NCI-H128 (cell line): Measurements from ENCODE around the gene PLK3.
"Not testable (repeated sequence)": the region's sequence is repeated elsewhere in the genome, so short reads cannot be mapped to it uniquely, and the experiment has no call there.

Experiments used
- DNase-seq: peaks from one replicate; lab custom pipeline; 2025; ENCODE audit not compliant: unreplicated experiment; lab: John Stamatoyannopoulos, UW

The PLK3 gene

GRCh38 chr1:44786841-44787426 is 13.2 kb upstream of the PLK3 start:
- no peak for DNase-seq

DNA sequence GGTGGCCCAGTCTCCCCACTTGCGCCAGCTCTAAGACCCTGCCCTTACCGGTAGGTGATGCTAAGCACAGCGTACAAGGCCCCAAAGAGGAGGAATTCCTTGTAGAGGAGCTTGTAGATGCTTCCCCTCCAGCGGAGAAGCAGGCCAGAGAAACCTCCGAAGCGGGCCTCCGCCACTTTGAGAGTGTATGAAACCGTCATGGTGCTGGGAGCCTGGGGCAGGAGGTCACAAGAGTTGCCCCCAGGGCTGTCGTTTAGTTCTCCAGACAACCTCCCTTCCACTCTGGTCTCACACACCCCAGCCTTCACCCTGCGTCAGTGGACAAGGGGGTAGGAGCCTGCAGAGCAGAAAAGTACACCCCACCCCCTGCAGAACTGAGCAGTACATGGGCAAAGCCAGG is 12.7 kb upstream of the PLK3 start:
- no peak for DNase-seq

DNA sequence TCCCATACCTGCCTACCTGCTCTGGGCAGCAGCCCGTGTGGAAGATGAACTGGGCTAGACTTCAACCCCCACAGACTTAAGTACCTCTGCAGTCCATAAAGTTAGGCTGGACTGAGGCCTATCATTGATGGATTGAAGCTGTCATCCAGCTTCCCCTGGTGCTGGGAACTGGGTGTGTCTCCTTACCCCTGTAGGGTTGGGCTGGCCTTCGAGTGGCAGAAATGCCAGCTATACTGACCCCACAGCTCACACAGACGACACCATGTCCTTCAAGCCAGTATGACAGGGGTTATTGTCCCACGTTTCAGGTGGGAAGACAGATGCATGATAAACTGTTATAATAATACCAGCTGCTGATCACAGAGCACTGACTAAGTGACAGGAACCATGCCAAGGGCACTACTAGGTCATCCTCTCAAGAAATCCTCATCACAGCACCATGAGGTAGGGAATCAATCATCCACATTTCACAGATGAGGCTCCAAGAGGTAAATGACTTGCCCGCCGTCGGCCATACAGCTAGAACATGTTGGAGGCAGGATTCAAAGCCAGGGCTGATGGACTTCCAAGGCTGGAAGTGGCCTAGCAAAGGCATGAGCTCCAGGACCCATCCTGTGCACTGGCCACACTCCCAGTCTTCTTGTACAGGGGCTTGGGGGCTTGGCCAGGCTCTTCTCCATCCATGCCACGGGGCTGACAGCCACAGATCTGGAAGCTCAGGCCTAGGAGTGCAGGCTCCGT is 11.9 kb upstream of the PLK3 start, which contains the start of gene BEST4:
Gene BEST4, minus strand, starts transcription at position 51 of the 741 bp plus-strand sequence. CDS start 465 bp downstream, outside the sequence.
- no peak for DNase-seq

DNA sequence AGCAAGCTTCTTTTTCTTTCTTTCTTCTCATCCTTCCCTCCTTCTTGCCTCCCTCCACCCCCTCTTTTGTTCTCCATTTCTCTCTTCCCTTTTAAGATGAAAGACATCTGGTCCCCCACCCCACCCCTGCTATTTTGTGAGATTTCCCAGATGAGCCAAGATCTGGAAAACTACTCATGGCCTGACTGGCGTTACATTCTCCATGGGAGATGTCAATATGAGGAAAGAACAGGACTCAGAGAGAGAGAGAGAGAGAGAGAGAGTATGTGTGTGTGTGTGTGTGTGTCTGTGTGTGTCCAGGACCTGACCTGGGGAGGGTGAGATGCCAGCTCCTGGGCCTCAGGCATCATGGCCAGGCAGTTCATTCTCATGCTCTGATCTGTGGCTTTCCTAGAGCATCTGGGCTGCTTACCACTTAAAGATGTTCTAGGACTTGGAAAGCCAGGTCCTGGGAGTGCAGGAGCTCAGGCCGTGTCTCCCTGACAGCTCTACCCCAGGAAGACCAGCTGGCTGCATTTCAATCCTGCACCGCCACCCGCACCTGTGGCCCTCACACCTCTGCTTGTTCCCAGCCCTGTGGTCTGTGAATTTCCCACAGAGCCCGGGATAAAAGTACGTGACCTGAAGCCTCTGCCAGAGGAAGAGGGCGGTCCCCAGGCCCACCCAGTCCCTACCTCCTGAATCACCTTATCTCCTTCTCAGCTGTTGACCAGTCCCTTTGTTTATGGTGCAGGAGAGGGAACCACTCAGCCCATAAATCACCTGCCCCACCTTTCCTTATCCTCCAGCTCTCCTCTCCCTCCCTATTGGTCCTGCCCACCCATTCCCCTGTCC is 9.0 kb upstream of the PLK3 start:
- no peak for DNase-seq

DNA sequence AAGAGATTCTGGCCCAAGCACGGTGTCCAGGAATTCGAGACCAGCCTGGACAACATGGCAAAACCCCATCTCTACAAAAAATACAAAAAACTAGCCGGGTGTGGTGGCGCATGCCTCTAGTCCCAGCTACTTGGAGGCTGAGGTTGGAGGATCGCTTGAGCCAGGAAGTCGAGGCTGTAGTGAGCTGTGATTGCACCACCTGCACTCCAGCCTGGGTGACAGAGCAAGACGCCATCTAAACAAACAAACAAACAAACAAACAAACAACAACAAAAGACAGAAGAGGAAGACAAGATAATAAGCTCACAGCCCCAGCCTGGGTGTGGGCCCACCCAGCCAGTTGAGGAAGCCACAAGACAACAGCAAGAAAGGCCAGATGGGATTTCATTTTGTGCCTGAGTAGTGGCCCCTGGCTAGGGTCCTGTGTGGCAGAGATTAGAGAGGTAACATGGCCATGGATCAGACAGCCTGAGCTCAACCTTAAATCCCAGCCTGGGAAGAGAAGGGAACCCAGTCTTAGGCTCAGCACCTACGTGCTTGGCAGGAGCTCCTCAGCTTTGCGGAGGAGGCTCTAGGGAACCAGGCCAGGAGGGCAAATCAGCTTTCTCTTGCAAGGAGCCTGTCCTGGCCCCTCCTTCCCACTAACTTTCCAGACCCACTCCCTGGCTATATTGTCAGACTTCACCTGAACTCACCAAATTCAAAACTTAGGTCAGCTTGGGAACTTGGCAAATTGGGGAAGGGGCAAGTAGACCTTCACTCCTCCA is 7.3 kb upstream of the PLK3 start:
- DNase-seq: no peak

DNA sequence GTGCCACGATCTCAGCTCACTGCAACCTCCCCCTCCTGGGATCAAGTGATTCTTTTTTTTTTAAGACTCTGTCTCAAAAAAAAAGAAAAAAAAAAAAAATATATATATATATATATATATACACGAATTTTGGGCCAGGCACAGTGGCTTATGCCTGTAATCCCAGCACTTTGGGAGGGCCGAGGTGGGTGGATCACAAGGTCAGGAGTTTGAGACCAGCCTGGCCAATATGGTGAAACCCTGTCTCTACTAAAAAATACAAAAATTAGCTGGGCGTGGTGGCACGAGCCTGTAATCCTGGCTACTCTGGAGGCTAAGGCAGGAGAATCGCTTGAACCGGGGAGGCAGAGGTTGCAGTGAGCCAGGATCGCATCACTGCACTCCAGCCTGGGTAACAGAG is 2.3 kb upstream of the PLK3 start:
- DNase-seq: not testable (repeated sequence)

- no peak for DNase-seq
Measured at GRCh38 chr1:44798481-44799365, 1.5 kb upstream of the PLK3 start.

- no peak for DNase-seq
Measured at GRCh38 chr1:44801491-44802305, 1.5 kb downstream of the PLK3 start.

DNA sequence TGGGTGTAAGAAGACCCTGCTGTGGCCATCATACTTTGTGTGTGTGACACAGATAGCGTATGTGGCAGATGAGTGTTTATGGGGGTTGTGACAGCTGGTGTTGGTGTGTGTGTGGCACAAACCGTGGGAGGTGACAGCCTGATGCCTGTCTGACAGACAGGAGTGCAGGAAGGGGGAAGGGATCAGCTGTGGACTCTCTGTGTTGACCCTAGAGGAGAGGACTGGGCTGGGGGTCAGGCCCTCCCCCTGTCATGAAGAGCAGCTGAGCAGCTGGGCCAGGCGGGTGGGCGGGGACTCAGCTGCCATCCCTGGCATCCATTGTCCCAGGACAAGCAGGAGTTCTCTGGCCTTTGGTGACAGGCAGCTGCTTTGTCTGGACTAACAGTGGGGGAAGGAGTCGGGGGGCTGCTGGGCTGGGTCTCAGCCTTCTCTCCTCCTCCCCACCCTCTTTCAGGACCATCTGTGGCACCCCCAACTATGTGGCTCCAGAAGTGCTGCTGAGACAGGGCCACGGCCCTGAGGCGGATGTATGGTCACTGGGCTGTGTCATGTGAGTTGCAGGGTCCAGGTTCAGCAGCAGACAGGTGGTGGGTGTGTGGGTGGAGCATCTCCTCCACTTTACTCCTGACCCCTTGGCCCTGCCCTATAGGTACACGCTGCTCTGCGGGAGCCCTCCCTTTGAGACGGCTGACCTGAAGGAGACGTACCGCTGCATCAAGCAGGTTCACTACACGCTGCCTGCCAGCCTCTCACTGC is 2.3 kb downstream of the PLK3 start:
- no peak for DNase-seq

GRCh38 chr1:44803062-44803311 is 2.8 kb downstream of the PLK3 start:
- no peak for DNase-seq

- DNase-seq: no peak
Measured at GRCh38 chr1:44803312-44804095, 3.3 kb downstream of the PLK3 start.

- no peak for DNase-seq
Measured at GRCh38 chr1:44805311-44806024, 5.3 kb downstream of the PLK3 start.

GRCh38 chr1:44806025-44806703 is 6.0 kb downstream of the PLK3 start:
- DNase-seq: no peak

GRCh38 chr1:44806704-44807363 is 6.7 kb downstream of the PLK3 start, which contains the start of gene DYNLT4:
DYNLT4 (minus strand) TSS chr1:44807351; CDS start chr1:44806668, 683 bp downstream.
- no peak for DNase-seq

- no peak for DNase-seq
Measured at GRCh38 chr1:44807364-44808062, 7.3 kb downstream of the PLK3 start.
